ENCODE measurements around the gene PCDHAC1. TPM values are rescaled to one million over a fixed set of nuclear protein-coding genes. Genes with fewer than 3 reads are reported as not detected.
A peak's percentile ranks its signal among the peaks of the same experiment; 100 is the strongest.

The PCDHAC1 gene
- total RNA-seq, 1 donor: under 0.01 TPM

DNA sequence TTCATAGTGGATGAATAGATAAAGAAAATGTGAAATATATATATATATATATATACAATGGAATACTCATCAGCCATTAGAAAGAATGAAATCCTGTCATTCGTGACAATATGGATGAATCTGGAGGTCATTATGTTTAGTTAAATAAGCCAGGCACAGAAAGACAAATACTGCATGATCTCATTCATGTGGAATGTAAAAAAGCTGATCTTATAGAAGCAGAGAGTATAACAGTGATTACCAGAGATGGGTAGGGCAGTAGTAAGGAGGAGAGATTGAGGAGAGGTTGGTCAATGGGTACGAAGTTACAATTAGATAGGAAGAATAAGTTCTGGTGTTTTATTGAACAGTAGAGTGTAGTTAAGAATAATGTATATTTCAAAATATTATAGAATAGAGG is 20.5 kb downstream of the PCDHAC1 start:
- TF ChIP-seq, protein P1, sequence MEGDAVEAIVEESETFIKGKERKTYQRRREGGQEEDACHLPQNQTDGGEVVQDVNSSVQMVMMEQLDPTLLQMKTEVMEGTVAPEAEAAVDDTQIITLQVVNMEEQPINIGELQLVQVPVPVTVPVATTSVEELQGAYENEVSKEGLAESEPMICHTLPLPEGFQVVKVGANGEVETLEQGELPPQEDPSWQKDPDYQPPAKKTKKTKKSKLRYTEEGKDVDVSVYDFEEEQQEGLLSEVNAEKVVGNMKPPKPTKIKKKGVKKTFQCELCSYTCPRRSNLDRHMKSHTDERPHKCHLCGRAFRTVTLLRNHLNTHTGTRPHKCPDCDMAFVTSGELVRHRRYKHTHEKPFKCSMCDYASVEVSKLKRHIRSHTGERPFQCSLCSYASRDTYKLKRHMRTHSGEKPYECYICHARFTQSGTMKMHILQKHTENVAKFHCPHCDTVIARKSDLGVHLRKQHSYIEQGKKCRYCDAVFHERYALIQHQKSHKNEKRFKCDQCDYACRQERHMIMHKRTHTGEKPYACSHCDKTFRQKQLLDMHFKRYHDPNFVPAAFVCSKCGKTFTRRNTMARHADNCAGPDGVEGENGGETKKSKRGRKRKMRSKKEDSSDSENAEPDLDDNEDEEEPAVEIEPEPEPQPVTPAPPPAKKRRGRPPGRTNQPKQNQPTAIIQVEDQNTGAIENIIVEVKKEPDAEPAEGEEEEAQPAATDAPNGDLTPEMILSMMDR (IDR thresholded peaks at IDR 0.05; ENCODE audit: insufficient read depth, low read depth, low read length): no peak
- H3K4me3 ChIP-seq (ENCODE audit: low read depth, low read length): no peak overlapping the region
- DNase-seq (ENCODE audit: low read depth): no peak

DNA sequence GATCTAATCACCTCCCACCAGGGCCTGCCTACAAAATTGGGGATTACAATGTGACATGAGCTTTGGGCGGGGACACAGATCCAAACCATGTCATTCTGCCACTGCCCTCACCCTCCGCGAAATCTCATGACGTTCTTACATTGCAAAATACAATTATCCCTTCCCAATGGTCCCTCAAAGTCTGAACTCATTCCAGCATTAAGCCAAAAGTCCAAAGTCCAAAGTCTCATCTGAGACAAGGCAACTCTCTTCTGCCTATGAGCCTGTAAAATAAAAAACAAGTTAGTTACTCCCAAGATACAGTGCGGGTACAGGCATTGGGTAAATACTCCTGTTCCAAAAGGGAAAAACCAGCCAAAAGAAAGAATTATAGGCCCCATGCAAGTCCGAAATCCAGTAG is 25.5 kb downstream of the PCDHAC1 start:
- TF ChIP-seq, protein P1 (IDR thresholded peaks at IDR 0.05; ENCODE audit: insufficient read depth, low read depth, low read length): no peak
- no peak for DNase-seq (ENCODE audit: low read depth)
- no peak overlapping the region for H3K4me3 ChIP-seq (ENCODE audit: low read depth, low read length)

- TF ChIP-seq, protein P1 (IDR thresholded peaks at IDR 0.05; ENCODE audit: insufficient read depth, low read depth, low read length): no peak
- DNase-seq (ENCODE audit: low read depth): no peak
- H3K4me3 ChIP-seq (ENCODE audit: low read depth, low read length): no peak overlapping the region
Measured at GRCh38 chr5:140953234-140953633, 27.1 kb downstream of the PCDHAC1 start.

DNA sequence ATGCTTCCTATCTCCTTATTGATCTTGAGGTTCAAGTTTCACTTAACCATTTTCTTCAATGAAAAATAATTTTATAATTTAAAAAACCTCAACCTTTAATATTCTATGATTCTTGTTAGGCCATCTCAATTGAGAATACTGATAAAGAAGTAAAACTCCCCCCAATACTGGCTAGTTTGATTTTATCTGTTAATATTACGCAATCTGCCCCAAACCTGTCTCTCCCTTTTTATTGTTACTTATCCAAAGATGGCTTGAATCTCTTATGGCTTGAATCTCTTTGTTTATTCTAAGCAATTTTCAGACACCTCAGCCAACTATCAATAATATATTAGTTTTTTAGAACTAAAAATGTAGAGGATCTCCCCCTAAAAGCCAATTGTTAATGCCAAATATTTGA is 36.1 kb downstream of the PCDHAC1 start:
- no peak overlapping the region for H3K4me3 ChIP-seq (ENCODE audit: low read depth, low read length)
- DNase-seq (ENCODE audit: low read depth): no peak
- TF ChIP-seq, protein P1 (IDR thresholded peaks at IDR 0.05; ENCODE audit: insufficient read depth, low read depth, low read length): no peak

- DNase-seq (ENCODE audit: low read depth): no peak
Measured at GRCh38 chr5:140964356-140964755, 38.3 kb downstream of the PCDHAC1 start.

GRCh38 chr5:140965905-140966292 is 39.8 kb downstream of the PCDHAC1 start:
- TF ChIP-seq, protein P1 (IDR thresholded peaks at IDR 0.05; ENCODE audit: insufficient read depth, low read depth, low read length): no peak
- no peak for DNase-seq (ENCODE audit: low read depth)
- H3K4me3 ChIP-seq (ENCODE audit: low read depth, low read length): peak overlapping the region; percentile 43

More at GRCh38 chr5:140964356-140964755, 38.3 kb downstream of the PCDHAC1 start:
- H3K4me3 ChIP-seq (ENCODE audit: low read depth, low read length): no peak overlapping the region
- TF ChIP-seq, protein P1 (IDR thresholded peaks at IDR 0.05; ENCODE audit: insufficient read depth, low read depth, low read length): no peak

All from fibroblast of villous mesenchyme (primary cell).